ENCODE data around the gene CD99L2. TPM values are rescaled to one million over a fixed set of nuclear protein-coding genes. Genes with fewer than 3 reads are reported as not detected.

Gene CD99L2
- total RNA-seq, 1 donor, result 46.9 TPM

GRCh38 chrX:150767475-150768131 lies 130.9 kb downstream of the CD99L2 start:
- TF ChIP-seq CTCF (IDR thresholded peaks at IDR 0.05; ENCODE audit: insufficient read depth, low read length), result no peak
- peak; percentile 60 for DNase-seq (ENCODE audit: low read depth)
- no peak overlapping the region for H3K4me3 ChIP-seq (ENCODE audit: low read depth, low read length)

GRCh38 chrX:150767045-150767395 lies 131.4 kb downstream of the CD99L2 start:
- no peak overlapping the region for H3K4me3 ChIP-seq (ENCODE audit: low read depth, low read length)
- DNase-seq (ENCODE audit: low read depth), result peak; percentile 56
- no peak for TF ChIP-seq CTCF (IDR thresholded peaks at IDR 0.05; ENCODE audit: insufficient read depth, low read length)

GRCh38 chrX:150766351-150767044 lies 132.0 kb downstream of the CD99L2 start:
- no peak for TF ChIP-seq CTCF (IDR thresholded peaks at IDR 0.05; ENCODE audit: insufficient read depth, low read length)
- no peak overlapping the region for H3K4me3 ChIP-seq (ENCODE audit: low read depth, low read length)
- DNase-seq (ENCODE audit: low read depth), result no peak

GRCh38 chrX:150765782-150766350 lies 132.6 kb downstream of the CD99L2 start:
- H3K4me3 ChIP-seq (ENCODE audit: low read depth, low read length), result no peak overlapping the region
- no peak for DNase-seq (ENCODE audit: low read depth)
- TF ChIP-seq CTCF (IDR thresholded peaks at IDR 0.05; ENCODE audit: insufficient read depth, low read length), result no peak

- TF ChIP-seq CTCF (IDR thresholded peaks at IDR 0.05; ENCODE audit: insufficient read depth, low read length), result no peak
- no peak for DNase-seq (ENCODE audit: low read depth)
- H3K4me3 ChIP-seq (ENCODE audit: low read depth, low read length), result no peak overlapping the region
These were observed 133.2 kb downstream of the CD99L2 start for GRCh38 chrX:150765237-150765636.

- no peak for DNase-seq (ENCODE audit: low read depth)
These were observed 134.7 kb downstream of the CD99L2 start for GRCh38 chrX:150763810-150764209.

More at GRCh38 chrX:150763810-150764209, 134.7 kb downstream of the CD99L2 start:
- H3K4me3 ChIP-seq (ENCODE audit: low read depth, low read length), result no peak overlapping the region
- no peak for TF ChIP-seq CTCF (IDR thresholded peaks at IDR 0.05; ENCODE audit: insufficient read depth, low read length)

Data from fibroblast of the aortic adventitia (primary cell).